AG04449 (cell line): Measurements from ENCODE around the gene KRTAP4-7.
"Not testable (repeated sequence)": the region's sequence is repeated elsewhere in the genome, so short reads cannot be mapped to it uniquely, and the experiment has no call there.

ENCODE experiments used
- CTCF ChIA-PET: fragments of 350-600 bp; formaldehyde crosslinking; extraction: SDS; loops from one replicate; lab custom pipeline; 2021; ENCODE audit warnings: antibody characterized with exemption; lab: Yijun Ruan, JAX
- POLR2A ChIA-PET: fragments of 400-600, 350-600 bp; formaldehyde crosslinking; extraction: SDS; loops from one replicate; lab custom pipeline; 2020; ENCODE audit warnings: antibody characterized with exemption, inconsistent platforms; lab: Yijun Ruan, JAX
- DNase-seq: peaks from one replicate; pipeline ENCODE4 v3.0.0-alpha.2; 2010; ENCODE audit warnings: low read depth, low spot score
- H3K4me3 ChIP-seq: 2 replicates; pipeline ENCODE4 v1.5.1; 2011; ENCODE audit warnings: low read depth, mild to moderate bottlenecking, control low read depth, low read length
- TF ChIP-seq, protein P1 (sequence below): IDR thresholded peaks from one replicate; pipeline ENCODE4 v1.5.1; 2011; ENCODE audit warnings: mild to moderate bottlenecking, moderate library complexity, low read length, control low read depth, inconsistent platforms; ENCODE audit not compliant: insufficient read depth; ENCODE audit errors: missing control alignments

Gene KRTAP4-7

DNA sequence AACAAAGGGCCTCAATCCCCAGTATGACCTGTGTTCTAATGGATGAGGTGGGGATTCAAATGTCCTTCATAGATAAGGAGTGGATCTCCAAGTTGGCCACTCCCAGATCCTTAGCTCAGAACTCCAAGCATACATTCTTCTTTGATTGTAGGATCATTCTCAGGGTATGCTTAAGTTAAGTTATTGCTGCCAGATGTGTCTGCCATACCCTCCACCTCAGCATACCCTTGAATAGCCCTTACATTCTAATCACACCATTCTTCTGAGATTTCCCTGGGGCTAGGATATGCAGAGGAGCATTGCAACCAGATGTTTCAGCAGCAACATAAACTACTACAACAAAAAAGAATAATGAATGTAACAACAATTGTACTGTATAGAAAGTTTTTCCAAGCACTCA is 16.7 kb upstream of the KRTAP4-7 start:
- CTCF ChIA-PET: interaction anchor here (1.0 kb wide), 1 partner anchor 158 kb away, joined by 3 read pairs; no protein-coding TSS in a partner anchor
- no peak for DNase-seq
- H3K4me3 ChIP-seq: no peak overlapping the region
- TF ChIP-seq, protein P1, sequence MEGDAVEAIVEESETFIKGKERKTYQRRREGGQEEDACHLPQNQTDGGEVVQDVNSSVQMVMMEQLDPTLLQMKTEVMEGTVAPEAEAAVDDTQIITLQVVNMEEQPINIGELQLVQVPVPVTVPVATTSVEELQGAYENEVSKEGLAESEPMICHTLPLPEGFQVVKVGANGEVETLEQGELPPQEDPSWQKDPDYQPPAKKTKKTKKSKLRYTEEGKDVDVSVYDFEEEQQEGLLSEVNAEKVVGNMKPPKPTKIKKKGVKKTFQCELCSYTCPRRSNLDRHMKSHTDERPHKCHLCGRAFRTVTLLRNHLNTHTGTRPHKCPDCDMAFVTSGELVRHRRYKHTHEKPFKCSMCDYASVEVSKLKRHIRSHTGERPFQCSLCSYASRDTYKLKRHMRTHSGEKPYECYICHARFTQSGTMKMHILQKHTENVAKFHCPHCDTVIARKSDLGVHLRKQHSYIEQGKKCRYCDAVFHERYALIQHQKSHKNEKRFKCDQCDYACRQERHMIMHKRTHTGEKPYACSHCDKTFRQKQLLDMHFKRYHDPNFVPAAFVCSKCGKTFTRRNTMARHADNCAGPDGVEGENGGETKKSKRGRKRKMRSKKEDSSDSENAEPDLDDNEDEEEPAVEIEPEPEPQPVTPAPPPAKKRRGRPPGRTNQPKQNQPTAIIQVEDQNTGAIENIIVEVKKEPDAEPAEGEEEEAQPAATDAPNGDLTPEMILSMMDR: no peak
- POLR2A ChIA-PET: interaction anchor here (1.2 kb wide), 1 partner anchor 157 kb away, joined by 7 read pairs; no protein-coding TSS in a partner anchor

DNA sequence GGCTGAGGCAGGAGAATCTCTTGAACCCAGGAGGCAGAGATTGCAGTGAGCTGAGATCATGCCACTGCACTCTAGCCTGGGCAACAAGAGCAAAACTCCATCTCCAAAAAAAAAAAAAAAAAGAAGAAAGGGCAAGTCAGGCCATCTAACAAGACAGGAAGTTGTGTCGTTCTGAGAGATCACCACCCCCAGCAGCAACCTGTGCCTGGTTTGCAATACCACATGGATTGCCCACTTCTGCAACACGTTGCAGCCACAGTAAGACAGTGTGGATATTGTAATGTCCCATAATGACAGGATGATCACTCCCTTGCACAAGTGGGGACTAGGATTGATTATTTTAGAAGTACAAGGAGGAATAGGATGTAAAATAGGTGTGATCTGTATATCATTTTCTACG is 14.9 kb upstream of the KRTAP4-7 start:
- TF ChIP-seq, protein P1: no peak
- POLR2A ChIA-PET: no interaction called here
- H3K4me3 ChIP-seq: no peak overlapping the region
- no peak for DNase-seq
- CTCF ChIA-PET: no interaction called here

DNA sequence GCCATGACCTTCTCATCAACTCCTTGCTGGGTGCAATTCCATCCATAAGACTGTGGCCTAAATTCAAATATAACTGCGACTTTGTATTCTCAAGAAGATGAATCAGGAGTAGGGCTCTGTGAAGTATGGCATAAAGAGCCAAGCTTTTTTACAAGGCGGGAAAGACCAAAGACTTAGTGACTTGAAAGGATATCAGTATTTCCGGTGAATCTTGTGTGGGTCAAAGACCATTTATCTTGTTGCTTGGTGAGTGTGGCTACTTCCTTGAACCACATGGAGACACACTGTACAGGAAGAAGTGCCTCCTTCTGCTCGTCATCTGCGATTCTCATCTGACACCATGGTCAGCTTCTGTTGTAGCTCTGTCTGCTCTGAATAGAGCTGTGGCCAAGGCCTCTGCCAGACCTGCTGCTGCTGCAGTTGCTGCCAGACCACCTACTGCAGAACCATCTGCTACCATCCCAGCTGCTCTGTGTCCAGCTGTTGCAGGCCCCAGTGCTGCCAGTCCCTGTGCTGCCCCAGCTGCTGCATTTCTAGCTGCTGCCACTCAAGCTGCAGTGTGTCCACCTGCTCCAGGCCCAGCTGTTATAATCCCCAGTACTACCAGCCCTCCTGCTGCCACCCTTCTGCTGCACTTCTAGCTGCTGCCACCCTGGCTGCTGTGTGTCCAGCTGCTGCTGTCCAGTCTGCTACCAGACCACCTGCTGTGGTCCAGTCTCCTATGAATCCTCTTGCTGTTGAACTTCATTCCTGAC is 12.2 kb upstream of the KRTAP4-7 start:
- ChIA-PET CTCF (interaction anchor here (2.0 kb wide), 1 partner anchor 477 kb away, joined by 10 read pairs; no protein-coding TSS in a partner anchor), POLR2A (no interaction called here)
- no peak for DNase-seq
- TF ChIP-seq, protein P1: no peak
- no peak overlapping the region for H3K4me3 ChIP-seq

- TF ChIP-seq, protein P1: no peak
- POLR2A ChIA-PET: no interaction called here
- DNase-seq: no peak
- no peak overlapping the region for H3K4me3 ChIP-seq
- CTCF ChIA-PET: interaction anchor here (1.3 to 1.6 kb wide), 2 partner anchors 475 to 593 kb away, joined by 3 to 6 read pairs; no protein-coding TSS in a partner anchor
Observed at GRCh38 chr17:41073676-41074075, 10.3 kb upstream of the KRTAP4-7 start.

DNA sequence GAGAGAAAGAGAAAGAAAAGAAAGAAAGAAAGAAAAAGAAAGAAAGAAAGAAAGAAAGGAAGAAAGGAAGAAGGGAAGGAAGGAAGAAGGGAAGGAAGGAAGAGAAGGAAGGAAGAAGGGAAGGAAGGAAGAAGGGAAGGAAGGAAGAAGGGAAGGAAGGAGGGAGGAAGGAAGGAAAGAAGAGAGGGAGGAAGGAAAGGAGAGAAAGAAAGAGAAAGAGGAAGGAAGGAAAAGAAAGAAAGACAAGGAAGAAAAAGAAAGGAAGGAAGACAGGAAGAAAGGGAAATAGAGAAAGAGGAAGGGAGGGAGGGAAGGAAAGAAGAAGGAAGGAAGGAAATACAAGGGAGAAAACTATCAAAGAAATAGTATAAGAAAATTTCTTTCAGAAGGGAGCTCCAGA is 7.2 kb upstream of the KRTAP4-7 start:
- H3K4me3 ChIP-seq: no peak overlapping the region
- DNase-seq: no peak
- ChIA-PET CTCF (no interaction called here), POLR2A (no interaction called here)
- TF ChIP-seq, protein P1: no peak

DNA sequence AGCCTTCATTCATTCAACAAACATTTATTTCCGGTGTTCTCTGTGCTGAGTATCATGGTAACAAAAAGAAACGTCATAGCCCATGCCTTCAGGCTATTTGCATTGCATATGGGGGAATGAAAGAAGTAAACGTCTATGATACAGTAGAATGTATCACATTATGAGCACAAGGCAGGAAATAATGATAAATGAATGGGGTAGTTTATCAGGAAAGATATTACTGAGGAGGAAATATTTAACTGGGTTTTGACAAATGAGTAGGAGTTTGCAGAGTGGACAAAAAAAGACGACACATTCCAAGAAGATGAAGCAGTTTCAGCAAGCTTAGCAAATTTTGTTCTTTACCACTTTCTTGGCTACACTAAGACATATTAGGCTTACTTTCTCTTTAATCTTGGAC is 1.3 kb upstream of the KRTAP4-7 start:
- CTCF ChIA-PET: no interaction called here
- DNase-seq: no peak
- TF ChIP-seq, protein P1: no peak
- H3K4me3 ChIP-seq: no peak overlapping the region
- POLR2A ChIA-PET: no interaction called here

DNA sequence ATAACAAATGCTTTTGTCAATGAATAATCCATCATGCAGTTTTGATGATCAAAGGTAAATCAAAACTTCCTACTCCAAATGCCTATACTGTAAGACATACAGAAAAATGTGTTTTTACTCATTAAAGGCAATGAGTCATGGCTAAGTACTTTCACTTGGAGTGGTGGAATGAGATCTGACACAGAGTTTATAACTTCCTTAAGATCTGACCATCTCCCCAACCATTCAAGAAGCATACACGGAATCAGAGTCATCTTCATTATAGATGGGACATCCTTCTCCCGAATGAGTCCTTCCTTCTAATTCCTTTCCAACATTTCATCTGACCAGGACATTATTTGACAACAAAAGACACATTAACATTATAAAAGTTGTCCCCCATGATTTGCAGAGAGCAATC is 523 bp upstream of the KRTAP4-7 start:
- POLR2A ChIA-PET, H3K4me3 ChIP-seq, DNase-seq: not testable (repeated sequence)

DNA sequence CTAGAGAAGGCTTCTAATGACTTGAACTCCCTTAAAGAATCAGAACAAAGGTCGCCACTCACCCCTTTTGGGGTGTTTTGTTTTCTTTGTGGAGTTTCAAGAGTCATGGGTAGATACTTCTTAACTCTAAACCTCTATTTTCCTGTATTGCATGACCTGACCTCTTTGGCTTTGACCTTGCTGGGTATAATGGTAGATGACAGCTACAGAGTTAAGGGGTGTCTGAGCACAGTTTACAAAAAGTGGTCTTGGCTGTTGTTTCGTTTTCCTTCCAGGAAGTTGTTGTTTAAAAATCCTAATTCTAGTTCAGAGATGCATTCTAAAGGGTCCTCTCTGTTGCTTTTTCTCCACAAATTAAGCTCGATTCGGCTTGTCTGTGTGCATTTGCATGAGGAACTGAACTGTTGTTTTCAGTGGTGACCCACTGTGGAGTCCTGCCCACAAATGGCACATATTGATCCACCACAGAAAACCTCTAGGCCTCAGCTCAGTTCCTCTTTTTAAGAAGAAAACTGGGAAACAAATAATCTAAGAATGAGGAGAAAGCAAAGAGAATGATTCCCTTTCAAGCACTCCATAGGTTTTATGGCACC is 4.9 kb downstream of the KRTAP4-7 start:
- POLR2A ChIA-PET, H3K4me3 ChIP-seq, DNase-seq: not testable (repeated sequence)
- CTCF ChIA-PET: interaction anchor here (1.3 kb wide), 1 partner anchor 233 kb away, joined by 3 read pairs; no protein-coding TSS in a partner anchor

More for the DNA sequence above, 523 bp upstream of the KRTAP4-7 start:
- CTCF ChIA-PET: not testable (repeated sequence)
